ENCODE measurements around the gene ANKRD33B. TPM values are rescaled to one million over a fixed set of nuclear protein-coding genes. Genes with fewer than 3 reads are reported as not detected.
"Not testable (repeated sequence)": the region's sequence is repeated elsewhere in the genome, so short reads cannot be mapped to it uniquely, and the experiment has no call there.

ANKRD33B gene
- total RNA-seq, 1 experiment from 2014 or later = 14.9 TPM

DNA sequence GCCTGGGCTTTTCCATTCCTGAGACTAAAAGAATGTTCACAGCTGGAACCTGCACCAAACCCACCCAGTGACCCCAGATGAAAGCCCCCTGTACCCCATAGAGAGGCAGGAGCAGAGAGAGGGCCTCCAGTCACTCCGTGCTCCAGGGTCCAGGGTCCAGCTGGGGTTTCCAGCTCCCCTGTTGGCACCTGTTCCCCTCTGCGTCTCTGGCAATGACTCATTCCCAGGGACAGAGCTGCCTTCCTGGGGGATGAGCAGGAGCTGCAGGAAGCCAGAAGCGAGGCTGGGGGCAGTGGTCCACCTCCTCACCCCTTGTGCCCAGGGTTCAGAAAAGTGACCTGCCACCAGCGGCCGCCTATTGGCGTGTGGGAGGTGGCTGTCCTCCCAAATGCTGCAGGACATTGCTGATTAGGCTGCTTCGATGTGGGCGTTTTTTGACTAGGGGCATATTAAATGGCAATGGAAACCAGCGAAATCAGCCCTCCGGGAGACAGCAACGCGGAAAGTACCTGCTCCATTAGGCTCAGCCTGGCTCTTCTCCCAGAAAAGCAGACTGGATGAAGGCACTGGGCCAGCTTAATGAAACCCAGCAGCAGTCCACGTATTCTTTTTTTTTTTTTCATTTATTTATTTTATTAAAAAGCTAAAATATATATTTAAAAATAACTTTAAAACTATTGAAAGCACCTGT, 99.8 kb downstream of the ANKRD33B start:
- Histone ChIP-seq H3F3A (ENCODE audit: low read length, unreplicated experiment) (no peaks in the 10 kb centered on the region), H4K20me1 (ENCODE audit: low read length) (no peaks in the 10 kb centered on the region), H3K4me1 (ENCODE audit: insufficient read depth, low read length) (peaks cover 7% of the 10 kb centered on the region), H2AFZ (ENCODE audit: low read length) (peak overlapping the region; percentile 47), H3K27ac (ENCODE audit: low read length) (no peak overlapping the region), H3K9me3 (ENCODE audit: low read length) (0 out of 2 replicates have a peak, but pooled peaks cover 7% of the 10 kb centered on the region), H3K79me2 (ENCODE audit: low read length) (no peaks in the 10 kb centered on the region), H3K9me2 (replicated peaks; ENCODE audit: low read length) (no peaks in the 10 kb centered on the region), H3K4me3 (ENCODE audit: low read length) (peak overlapping the region; percentile 56), H3K27me3 (ENCODE audit: low read length) (no peaks in the 10 kb centered on the region), H3K4me2 (ENCODE audit: low read length) (peak overlapping the region; percentile 82), H3K36me3 (ENCODE audit: low read depth, low read length) (no peaks in the 10 kb centered on the region), H3K9ac (ENCODE audit: low read length) (no peak overlapping the region)
- no TSS peak for BruUV-seq (replicated peaks)
- TF ChIP-seq, protein P1, sequence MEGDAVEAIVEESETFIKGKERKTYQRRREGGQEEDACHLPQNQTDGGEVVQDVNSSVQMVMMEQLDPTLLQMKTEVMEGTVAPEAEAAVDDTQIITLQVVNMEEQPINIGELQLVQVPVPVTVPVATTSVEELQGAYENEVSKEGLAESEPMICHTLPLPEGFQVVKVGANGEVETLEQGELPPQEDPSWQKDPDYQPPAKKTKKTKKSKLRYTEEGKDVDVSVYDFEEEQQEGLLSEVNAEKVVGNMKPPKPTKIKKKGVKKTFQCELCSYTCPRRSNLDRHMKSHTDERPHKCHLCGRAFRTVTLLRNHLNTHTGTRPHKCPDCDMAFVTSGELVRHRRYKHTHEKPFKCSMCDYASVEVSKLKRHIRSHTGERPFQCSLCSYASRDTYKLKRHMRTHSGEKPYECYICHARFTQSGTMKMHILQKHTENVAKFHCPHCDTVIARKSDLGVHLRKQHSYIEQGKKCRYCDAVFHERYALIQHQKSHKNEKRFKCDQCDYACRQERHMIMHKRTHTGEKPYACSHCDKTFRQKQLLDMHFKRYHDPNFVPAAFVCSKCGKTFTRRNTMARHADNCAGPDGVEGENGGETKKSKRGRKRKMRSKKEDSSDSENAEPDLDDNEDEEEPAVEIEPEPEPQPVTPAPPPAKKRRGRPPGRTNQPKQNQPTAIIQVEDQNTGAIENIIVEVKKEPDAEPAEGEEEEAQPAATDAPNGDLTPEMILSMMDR (conservative IDR thresholded peaks at IDR 0.05; ENCODE audit: low read depth, low read length) = no peak
- no peak for TF ChIP-seq EZH2 (IDR thresholded peaks at IDR 0.05; ENCODE audit: low read length, unreplicated experiment)
- TF ChIP-seq EZH2phosphoT487 (IDR thresholded peaks at IDR 0.05; ENCODE audit: borderline replicate concordance, low read length) = no peak
- ChIA-PET POLR2A (ENCODE audit: unreplicated experiment) (no interaction called here), CTCF (no interaction called here)
- DNase-seq (peak; percentile 60), ATAC-seq (peak; percentile 76)
- intact Hi-C loops (cut with micrococcal nuclease) = no loop called here

DNA sequence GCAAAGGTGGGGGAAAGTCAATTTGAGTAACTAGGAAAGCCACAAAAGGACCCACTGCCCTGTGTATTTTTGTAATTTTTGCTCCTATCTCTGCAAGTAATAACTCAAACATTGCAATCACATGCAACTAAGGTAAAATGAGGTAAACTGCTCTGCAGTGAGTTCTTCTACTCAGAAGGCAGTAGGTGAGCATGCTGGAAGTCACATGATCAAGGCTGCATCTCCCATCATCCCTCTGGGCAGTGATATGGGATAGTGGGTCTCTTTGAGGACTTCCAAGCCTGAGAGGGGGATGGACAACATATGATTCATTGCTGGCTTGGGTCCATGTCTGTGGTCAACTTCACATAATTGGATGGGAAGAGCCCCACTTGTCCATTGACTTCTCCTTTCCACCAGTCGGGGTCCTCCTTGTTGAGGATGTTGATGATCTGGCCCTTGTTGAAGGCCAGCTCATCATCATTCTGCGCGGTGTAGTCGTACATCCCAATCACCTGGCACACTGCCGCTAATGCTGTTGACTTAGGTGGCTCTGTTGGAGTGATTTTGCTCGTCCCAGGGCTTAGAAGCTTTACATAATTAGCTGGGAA, 100.4 kb downstream of the ANKRD33B start:
- intact Hi-C loops (cut with micrococcal nuclease); H3K27me3 ChIP-seq (ENCODE audit: low read length); BruUV-seq (replicated peaks); H3K9me2 ChIP-seq (replicated peaks; ENCODE audit: low read length); H2AFZ ChIP-seq (ENCODE audit: low read length); H3K4me2 ChIP-seq (ENCODE audit: low read length); CTCF ChIA-PET; H3K27ac ChIP-seq (ENCODE audit: low read length); H3K4me1 ChIP-seq (ENCODE audit: insufficient read depth, low read length); POLR2A ChIA-PET (ENCODE audit: unreplicated experiment); H3K9me3 ChIP-seq (ENCODE audit: low read length); H4K20me1 ChIP-seq (ENCODE audit: low read length); H3K79me2 ChIP-seq (ENCODE audit: low read length); H3K4me3 ChIP-seq (ENCODE audit: low read length); ATAC-seq; H3F3A ChIP-seq (ENCODE audit: low read length, unreplicated experiment); H3K9ac ChIP-seq (ENCODE audit: low read length); H3K36me3 ChIP-seq (ENCODE audit: low read depth, low read length): not testable (repeated sequence)
- peak; percentile 57 for DNase-seq

DNA sequence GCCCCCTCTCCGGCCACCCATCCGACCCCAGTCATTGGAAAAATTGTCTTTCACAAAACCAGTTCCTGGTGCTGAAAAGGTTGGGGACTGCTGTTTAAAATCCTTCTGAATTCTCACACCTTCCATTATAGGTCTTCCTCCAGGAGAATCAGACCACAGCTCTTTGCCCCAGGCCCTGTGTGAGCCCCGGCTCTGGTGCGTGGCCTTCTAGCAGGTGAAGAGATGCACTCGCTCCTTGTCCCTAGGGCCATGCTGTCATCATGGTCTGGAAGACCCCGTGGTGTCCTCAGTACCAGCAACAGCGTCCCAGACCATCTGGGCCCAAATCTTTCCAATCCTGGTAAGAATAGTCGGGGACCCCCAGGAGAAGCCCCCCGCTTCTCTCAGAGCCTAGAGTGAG, 101.9 kb downstream of the ANKRD33B start:
- Histone ChIP-seq H3K9me2 (replicated peaks; ENCODE audit: low read length) (no peaks in the 10 kb centered on the region), H4K20me1 (ENCODE audit: low read length) (no peaks in the 10 kb centered on the region), H3K9ac (ENCODE audit: low read length) (no peak overlapping the region), H3K27ac (ENCODE audit: low read length) (no peak overlapping the region), H3K4me2 (ENCODE audit: low read length) (no peak overlapping the region), H3K27me3 (ENCODE audit: low read length) (no peaks in the 10 kb centered on the region), H2AFZ (ENCODE audit: low read length) (no peak overlapping the region), H3K4me1 (ENCODE audit: insufficient read depth, low read length) (peaks cover 7% of the 10 kb centered on the region), H3K9me3 (ENCODE audit: low read length) (0 out of 2 replicates have a peak, but pooled peaks cover 8% of the 10 kb centered on the region), H3F3A (ENCODE audit: low read length, unreplicated experiment) (no peaks in the 10 kb centered on the region), H3K4me3 (ENCODE audit: low read length) (no peak overlapping the region), H3K36me3 (ENCODE audit: low read depth, low read length) (no peaks in the 10 kb centered on the region), H3K79me2 (ENCODE audit: low read length) (no peaks in the 10 kb centered on the region)
- no peak for TF ChIP-seq EZH2 (IDR thresholded peaks at IDR 0.05; ENCODE audit: low read length, unreplicated experiment)
- TF ChIP-seq, protein P1 (conservative IDR thresholded peaks at IDR 0.05; ENCODE audit: low read depth, low read length) = no peak
- no peak for TF ChIP-seq EZH2phosphoT487 (IDR thresholded peaks at IDR 0.05; ENCODE audit: borderline replicate concordance, low read length)
- intact Hi-C loops (cut with micrococcal nuclease) = no loop called here
- ATAC-seq = no peak
- CTCF ChIA-PET = no interaction called here
- BruUV-seq (replicated peaks) = no TSS peak
- POLR2A ChIA-PET (ENCODE audit: unreplicated experiment) = no interaction called here
- no peak for DNase-seq

Measured in PC-3 (cell line).